ENCODE results near the gene ATP2A2. TPM values are rescaled to one million over a fixed set of nuclear protein-coding genes. Genes with fewer than 3 reads are reported as not detected.

ATP2A2 gene
- total RNA-seq, 1 donor from 2014 or later, result 99.5 TPM

DNA sequence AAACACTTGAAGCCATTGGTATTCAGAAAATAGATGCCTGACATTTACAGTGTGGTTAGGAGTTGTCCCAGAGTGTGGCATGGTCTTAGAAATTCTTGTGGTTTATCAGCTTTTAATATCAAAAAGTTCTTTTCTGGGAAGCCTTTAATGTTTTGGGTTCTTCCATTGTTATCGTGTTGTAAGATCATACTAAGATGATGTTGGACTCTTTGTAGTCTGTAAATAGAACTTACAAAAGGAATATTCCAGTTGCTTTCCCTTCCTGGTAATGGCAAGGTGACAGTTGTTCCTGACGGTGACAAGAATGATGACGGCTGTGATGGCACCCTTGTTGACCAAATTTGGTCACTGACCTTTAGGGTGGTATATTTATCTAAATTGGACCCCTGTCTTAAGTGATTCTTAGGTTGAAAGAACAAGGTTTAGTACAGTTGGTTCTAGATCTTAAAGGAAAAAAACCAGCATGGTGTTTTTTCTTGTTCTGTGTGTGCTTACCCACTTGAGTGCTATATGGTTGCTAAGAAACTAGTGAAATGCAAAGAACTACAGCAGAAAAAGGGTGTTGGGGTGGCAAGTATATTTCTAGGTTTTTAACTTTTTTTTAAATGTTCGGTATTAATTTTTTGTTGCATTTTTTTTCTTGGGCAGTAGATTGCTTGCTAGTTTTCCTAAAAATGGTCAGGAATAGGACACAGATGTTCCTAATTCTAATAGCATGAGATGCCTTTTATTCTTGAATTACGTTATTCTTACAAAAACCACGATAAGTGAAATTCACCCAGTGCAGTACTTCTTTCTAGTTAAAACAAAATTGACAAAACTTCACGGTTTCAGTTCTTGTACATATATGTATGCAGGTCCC, 2.1 kb downstream of the ATP2A2 start:
- Histone ChIP-seq H3K4me2 (peak overlapping the region; percentile 91), H3K36me3 (peaks cover 13% of the 10 kb centered on the region), H3K79me2 (ENCODE audit: low read depth) (peaks cover 66% of the 10 kb centered on the region), H3K27ac (no peak overlapping the region), H3K27me3 (no peaks in the 10 kb centered on the region), H3K4me1 (peaks cover 38% of the 10 kb centered on the region), H2AFZ (replicated peaks) (no peak overlapping the region), H4K20me1 (ENCODE audit: low read depth) (peaks cover 55% of the 10 kb centered on the region), H3K4me3 (peak overlapping the region; percentile 88), H3K9ac (peak overlapping the region; percentile 87), H3F3A (ENCODE audit: low read depth) (peaks cover 39% of the 10 kb centered on the region), H3K9me3 (ENCODE audit: low read depth) (no peaks in the 10 kb centered on the region)
- peaks cover 5% of the 10 kb centered on the region for H3K27me3 Mint-ChIP-seq (ENCODE audit: insufficient read depth, low read depth)
- no peaks in the 10 kb centered on the region for H3K9me3 Mint-ChIP-seq
- TF ChIP-seq EZH2phosphoT487 (IDR thresholded peaks at IDR 0.05) (no peak), EZH2 (IDR thresholded peaks at IDR 0.05) (no peak)
- TF ChIP-seq, protein P1, sequence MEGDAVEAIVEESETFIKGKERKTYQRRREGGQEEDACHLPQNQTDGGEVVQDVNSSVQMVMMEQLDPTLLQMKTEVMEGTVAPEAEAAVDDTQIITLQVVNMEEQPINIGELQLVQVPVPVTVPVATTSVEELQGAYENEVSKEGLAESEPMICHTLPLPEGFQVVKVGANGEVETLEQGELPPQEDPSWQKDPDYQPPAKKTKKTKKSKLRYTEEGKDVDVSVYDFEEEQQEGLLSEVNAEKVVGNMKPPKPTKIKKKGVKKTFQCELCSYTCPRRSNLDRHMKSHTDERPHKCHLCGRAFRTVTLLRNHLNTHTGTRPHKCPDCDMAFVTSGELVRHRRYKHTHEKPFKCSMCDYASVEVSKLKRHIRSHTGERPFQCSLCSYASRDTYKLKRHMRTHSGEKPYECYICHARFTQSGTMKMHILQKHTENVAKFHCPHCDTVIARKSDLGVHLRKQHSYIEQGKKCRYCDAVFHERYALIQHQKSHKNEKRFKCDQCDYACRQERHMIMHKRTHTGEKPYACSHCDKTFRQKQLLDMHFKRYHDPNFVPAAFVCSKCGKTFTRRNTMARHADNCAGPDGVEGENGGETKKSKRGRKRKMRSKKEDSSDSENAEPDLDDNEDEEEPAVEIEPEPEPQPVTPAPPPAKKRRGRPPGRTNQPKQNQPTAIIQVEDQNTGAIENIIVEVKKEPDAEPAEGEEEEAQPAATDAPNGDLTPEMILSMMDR (IDR thresholded peaks at IDR 0.05), result no peak
- peaks cover 53% of the 10 kb centered on the region for H3K4me1 Mint-ChIP-seq
- peak overlapping the region; percentile 27 for H3K27ac Mint-ChIP-seq
- H3K36me3 Mint-ChIP-seq, result peaks cover 33% of the 10 kb centered on the region
- DNase-seq (ENCODE audit: low spot score), result no peak
- peak overlapping the region; percentile 96 for H3K4me3 Mint-ChIP-seq

DNA sequence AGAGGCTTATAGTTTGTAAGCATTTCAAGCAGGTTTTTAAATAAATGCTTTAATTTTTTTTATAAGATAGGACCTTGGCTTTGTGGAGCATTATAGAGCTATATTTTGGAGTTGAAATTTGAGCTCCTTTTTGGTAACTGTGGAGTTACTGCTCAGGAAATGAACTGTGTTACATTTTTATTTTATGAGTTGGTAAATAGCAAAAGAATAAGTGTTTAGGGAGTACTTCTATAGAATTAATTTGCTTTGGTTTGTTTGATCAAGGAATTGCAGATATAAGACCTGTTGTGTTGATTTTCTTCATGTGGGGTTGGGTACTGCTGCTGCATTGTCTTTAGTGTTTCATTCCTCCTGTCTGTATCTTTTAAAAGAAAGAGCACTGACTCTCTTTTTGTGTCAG, 3.5 kb downstream of the ATP2A2 start:
- peaks cover 19% of the 10 kb centered on the region for H3K36me3 ChIP-seq

DNA sequence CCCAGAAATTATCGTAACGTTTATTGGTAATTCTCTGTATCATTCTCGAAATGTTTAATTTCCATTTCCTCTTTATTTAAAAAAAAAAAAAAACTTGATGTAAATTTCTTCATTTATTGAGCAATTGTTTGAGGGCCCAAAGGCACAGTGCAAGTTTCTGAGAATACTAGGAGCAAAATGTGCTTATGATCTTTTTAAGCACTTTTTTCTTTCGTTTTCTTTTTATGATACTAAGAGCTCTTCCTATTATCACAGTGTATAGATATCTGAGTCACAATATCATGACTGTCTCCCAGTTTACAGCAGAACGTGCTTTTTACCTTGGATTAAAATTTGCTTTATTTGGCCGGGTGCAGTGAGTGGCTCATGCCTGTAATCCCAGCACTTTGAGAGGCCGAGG, 5.6 kb downstream of the ATP2A2 start:
- TF ChIP-seq EZH2phosphoT487 (IDR thresholded peaks at IDR 0.05) (no peak), EZH2 (IDR thresholded peaks at IDR 0.05) (no peak)
- TF ChIP-seq, protein P1 (IDR thresholded peaks at IDR 0.05), result no peak
- Histone ChIP-seq H4K20me1 (ENCODE audit: low read depth) (peaks cover 76% of the 10 kb centered on the region), H3K27me3 (no peaks in the 10 kb centered on the region), H3K27ac (peak overlapping the region; percentile 8), H3K9ac (no peak overlapping the region), H3K79me2 (ENCODE audit: low read depth) (peaks cover 100% of the 10 kb centered on the region), H3K9me3 (ENCODE audit: low read depth) (no peaks in the 10 kb centered on the region), H3K36me3 (peaks cover 27% of the 10 kb centered on the region), H2AFZ (replicated peaks) (no peak overlapping the region), H3K4me2 (no peak overlapping the region), H3K4me1 (peaks cover 31% of the 10 kb centered on the region), H3K4me3 (no peak overlapping the region), H3F3A (ENCODE audit: low read depth) (peaks cover 16% of the 10 kb centered on the region)
- Mint-ChIP-seq H3K27ac (no peak overlapping the region), H3K27me3 (ENCODE audit: insufficient read depth, low read depth) (no peaks in the 10 kb centered on the region), H3K9me3 (no peaks in the 10 kb centered on the region), H3K36me3 (peaks cover 52% of the 10 kb centered on the region), H3K4me1 (peaks cover 38% of the 10 kb centered on the region), H3K4me3 (no peak overlapping the region)
- no peak for DNase-seq (ENCODE audit: low spot score)

More for the DNA sequence above, 3.5 kb downstream of the ATP2A2 start:
- no peaks in the 10 kb centered on the region for H3K27me3 ChIP-seq
- Mint-ChIP-seq H3K9me3 (no peaks in the 10 kb centered on the region), H3K4me1 (peaks cover 45% of the 10 kb centered on the region), H3K27ac (no peak overlapping the region), H3K36me3 (peaks cover 43% of the 10 kb centered on the region), H3K27me3 (ENCODE audit: insufficient read depth, low read depth) (peaks cover 2% of the 10 kb centered on the region), H3K4me3 (peak overlapping the region; percentile 71)
- H4K20me1 ChIP-seq (ENCODE audit: low read depth), result peaks cover 65% of the 10 kb centered on the region
- peaks cover 36% of the 10 kb centered on the region for H3K4me1 ChIP-seq
- H3F3A ChIP-seq (ENCODE audit: low read depth), result peaks cover 34% of the 10 kb centered on the region
- H3K4me3 ChIP-seq, result peak overlapping the region; percentile 88
- peak overlapping the region; percentile 91 for H3K4me2 ChIP-seq
- H3K79me2 ChIP-seq (ENCODE audit: low read depth), result peaks cover 80% of the 10 kb centered on the region
- TF ChIP-seq EZH2 (IDR thresholded peaks at IDR 0.05) (no peak), EZH2phosphoT487 (IDR thresholded peaks at IDR 0.05) (no peak)
- H3K9ac ChIP-seq, result peak overlapping the region; percentile 1
- no peak overlapping the region for H3K27ac ChIP-seq
- no peak for DNase-seq (ENCODE audit: low spot score)
- no peak overlapping the region for H2AFZ ChIP-seq (replicated peaks)
- no peaks in the 10 kb centered on the region for H3K9me3 ChIP-seq (ENCODE audit: low read depth)

DNA sequence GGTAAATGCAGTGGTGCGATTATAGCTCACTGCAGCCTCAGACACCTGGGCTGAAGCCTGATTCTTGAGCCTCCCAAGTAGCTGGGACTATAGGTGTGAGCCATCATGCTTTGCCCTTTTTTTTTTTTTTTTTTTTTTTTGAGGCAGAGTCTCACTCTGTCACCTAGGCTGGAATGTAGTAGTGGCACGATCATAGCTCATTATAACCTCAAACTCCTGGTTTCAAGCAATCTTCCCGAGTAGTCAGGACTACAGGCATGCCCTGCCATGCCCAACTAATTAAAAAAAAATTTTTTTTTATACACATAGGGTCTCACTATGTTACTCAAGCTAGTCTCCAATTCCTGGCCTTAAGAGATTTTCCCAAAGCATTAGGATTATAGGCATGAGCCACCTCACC, 6.9 kb downstream of the ATP2A2 start:
- Mint-ChIP-seq H3K27me3 (ENCODE audit: insufficient read depth, low read depth) (no peaks in the 10 kb centered on the region), H3K36me3 (peaks cover 55% of the 10 kb centered on the region), H3K4me1 (peaks cover 31% of the 10 kb centered on the region), H3K4me3 (no peak overlapping the region), H3K9me3 (no peaks in the 10 kb centered on the region), H3K27ac (no peak overlapping the region)
- no peak for TF ChIP-seq EZH2phosphoT487 (IDR thresholded peaks at IDR 0.05)
- TF ChIP-seq, protein P1 (IDR thresholded peaks at IDR 0.05), result no peak
- TF ChIP-seq EZH2 (IDR thresholded peaks at IDR 0.05), result no peak
- H3K4me1 ChIP-seq, result peaks cover 26% of the 10 kb centered on the region
- H3K79me2 ChIP-seq (ENCODE audit: low read depth), result peaks cover 100% of the 10 kb centered on the region
- no peak overlapping the region for H3K4me2 ChIP-seq
- no peak overlapping the region for H2AFZ ChIP-seq (replicated peaks)
- peaks cover 34% of the 10 kb centered on the region for H3K36me3 ChIP-seq
- no peaks in the 10 kb centered on the region for H3K27me3 ChIP-seq
- peaks cover 4% of the 10 kb centered on the region for H3F3A ChIP-seq (ENCODE audit: low read depth)
- no peak overlapping the region for H3K4me3 ChIP-seq
- peaks cover 69% of the 10 kb centered on the region for H4K20me1 ChIP-seq (ENCODE audit: low read depth)
- no peak for DNase-seq (ENCODE audit: low spot score)
- H3K27ac ChIP-seq, result no peak overlapping the region
- no peaks in the 10 kb centered on the region for H3K9me3 ChIP-seq (ENCODE audit: low read depth)
- H3K9ac ChIP-seq, result no peak overlapping the region

Measured in neural progenitor cell (in vitro differentiated cells).